HG02759 (cell line): ENCODE results near the gene MAGI2.

Experiments used
- ATAC-seq: cut with Tn5 transposase; IDR thresholded peaks from one replicate; pipeline ENCODE4 v1.9.1; 2021; ENCODE audit warnings: mild to moderate bottlenecking, moderate library complexity; ENCODE audit not compliant: unreplicated experiment

MAGI2 gene

GRCh38 chr7:79381921-79382320 is 71.5 kb downstream of the MAGI2 start:
- no peak for ATAC-seq

GRCh38 chr7:79377097-79377496 is 76.4 kb downstream of the MAGI2 start:
- no peak for ATAC-seq

- ATAC-seq = no peak
Observed at GRCh38 chr7:79376299-79377025, 77.0 kb downstream of the MAGI2 start.

GRCh38 chr7:79361214-79361613 is 92.3 kb downstream of the MAGI2 start:
- ATAC-seq = no peak

GRCh38 chr7:79359827-79360226 is 93.6 kb downstream of the MAGI2 start:
- no peak for ATAC-seq

- ATAC-seq = no peak
Observed at GRCh38 chr7:79357101-79357500, 96.4 kb downstream of the MAGI2 start.

- ATAC-seq = no peak
Observed at GRCh38 chr7:79353720-79354468, 99.6 kb downstream of the MAGI2 start.

- no peak for ATAC-seq
Observed at GRCh38 chr7:79352323-79352722, 101.1 kb downstream of the MAGI2 start.

- ATAC-seq = no peak
Observed at GRCh38 chr7:79347351-79347750, 106.1 kb downstream of the MAGI2 start.

GRCh38 chr7:79341902-79342301 is 111.6 kb downstream of the MAGI2 start:
- no peak for ATAC-seq

- ATAC-seq = no peak
Observed at GRCh38 chr7:79340212-79340611, 113.3 kb downstream of the MAGI2 start.

- no peak for ATAC-seq
Observed at GRCh38 chr7:79339208-79339925, 114.1 kb downstream of the MAGI2 start.

- ATAC-seq = no peak
Observed at GRCh38 chr7:79337717-79338116, 115.8 kb downstream of the MAGI2 start.

GRCh38 chr7:79334841-79335240 is 118.6 kb downstream of the MAGI2 start:
- ATAC-seq = no peak

GRCh38 chr7:79334334-79334733 is 119.1 kb downstream of the MAGI2 start:
- ATAC-seq = no peak

- ATAC-seq = no peak
Observed at GRCh38 chr7:79332091-79332490, 121.4 kb downstream of the MAGI2 start.

GRCh38 chr7:79329464-79329863 is 124.0 kb downstream of the MAGI2 start:
- no peak for ATAC-seq

- no peak for ATAC-seq
Observed at GRCh38 chr7:79320741-79321473, 132.6 kb downstream of the MAGI2 start.

- no peak for ATAC-seq
Observed at GRCh38 chr7:79319369-79319768, 134.1 kb downstream of the MAGI2 start.

- ATAC-seq = no peak
Observed at GRCh38 chr7:79317728-79318127, 135.7 kb downstream of the MAGI2 start.

- no peak for ATAC-seq
Observed at GRCh38 chr7:79312022-79312421, 141.4 kb downstream of the MAGI2 start.
